ENCODE results near the gene EYS. TPM values are rescaled to one million over a fixed set of nuclear protein-coding genes. Genes with fewer than 3 reads are reported as not detected.

Gene EYS
- total and polyA plus RNA-seq, 2 of the 13 experiments (the other 11 are each of a cell fraction or from before 2014, with no cell fraction given), result 0.04 to 0.07 TPM

GRCh38 chr6:63941747-63942470 is 1765.1 kb downstream of the EYS start (continued):
- no peak for TF ChIP-seq MLXIP (CRISPR knock-in tag; IDR thresholded peaks at IDR 0.05; ENCODE audit: borderline replicate concordance)
- no peak for TF ChIP-seq SP140L (CRISPR knock-in tag; IDR thresholded peaks at IDR 0.05; ENCODE audit: borderline replicate concordance)
- no peak for TF ChIP-seq MTA1 (CRISPR knock-in tag; IDR thresholded peaks at IDR 0.05; ENCODE audit: borderline replicate concordance)
- TF ChIP-seq, protein P1, sequence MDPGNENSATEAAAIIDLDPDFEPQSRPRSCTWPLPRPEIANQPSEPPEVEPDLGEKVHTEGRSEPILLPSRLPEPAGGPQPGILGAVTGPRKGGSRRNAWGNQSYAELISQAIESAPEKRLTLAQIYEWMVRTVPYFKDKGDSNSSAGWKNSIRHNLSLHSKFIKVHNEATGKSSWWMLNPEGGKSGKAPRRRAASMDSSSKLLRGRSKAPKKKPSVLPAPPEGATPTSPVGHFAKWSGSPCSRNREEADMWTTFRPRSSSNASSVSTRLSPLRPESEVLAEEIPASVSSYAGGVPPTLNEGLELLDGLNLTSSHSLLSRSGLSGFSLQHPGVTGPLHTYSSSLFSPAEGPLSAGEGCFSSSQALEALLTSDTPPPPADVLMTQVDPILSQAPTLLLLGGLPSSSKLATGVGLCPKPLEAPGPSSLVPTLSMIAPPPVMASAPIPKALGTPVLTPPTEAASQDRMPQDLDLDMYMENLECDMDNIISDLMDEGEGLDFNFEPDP (CRISPR knock-in tag; conservative IDR thresholded peaks at IDR 0.05), result no peak
- TF ChIP-seq DNMT1 (CRISPR knock-in tag; IDR thresholded peaks at IDR 0.05), result no peak
- TF ChIP-seq SIN3A (IDR thresholded peaks at IDR 0.05; ENCODE audit: borderline replicate concordance, low read depth, low read length), result no peak
- TF ChIP-seq, protein P2, sequence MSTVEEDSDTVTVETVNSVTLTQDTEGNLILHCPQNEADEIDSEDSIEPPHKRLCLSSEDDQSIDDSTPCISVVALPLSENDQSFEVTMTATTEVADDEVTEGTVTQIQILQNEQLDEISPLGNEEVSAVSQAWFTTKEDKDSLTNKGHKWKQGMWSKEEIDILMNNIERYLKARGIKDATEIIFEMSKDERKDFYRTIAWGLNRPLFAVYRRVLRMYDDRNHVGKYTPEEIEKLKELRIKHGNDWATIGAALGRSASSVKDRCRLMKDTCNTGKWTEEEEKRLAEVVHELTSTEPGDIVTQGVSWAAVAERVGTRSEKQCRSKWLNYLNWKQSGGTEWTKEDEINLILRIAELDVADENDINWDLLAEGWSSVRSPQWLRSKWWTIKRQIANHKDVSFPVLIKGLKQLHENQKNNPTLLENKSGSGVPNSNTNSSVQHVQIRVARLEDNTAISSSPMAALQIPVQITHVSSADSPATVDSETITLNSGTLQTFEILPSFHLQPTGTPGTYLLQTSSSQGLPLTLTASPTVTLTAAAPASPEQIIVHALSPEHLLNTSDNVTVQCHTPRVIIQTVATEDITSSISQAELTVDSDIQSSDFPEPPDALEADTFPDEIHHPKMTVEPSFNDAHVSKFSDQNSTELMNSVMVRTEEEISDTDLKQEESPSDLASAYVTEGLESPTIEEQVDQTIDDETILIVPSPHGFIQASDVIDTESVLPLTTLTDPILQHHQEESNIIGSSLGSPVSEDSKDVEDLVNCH (CRISPR knock-in tag; IDR thresholded peaks at IDR 0.05), result no peak
- no peak for TF ChIP-seq SMARCE1 (IDR thresholded peaks at IDR 0.05; ENCODE audit: borderline replicate concordance)
- no peak for TF ChIP-seq AFF4 (CRISPR knock-in tag; IDR thresholded peaks at IDR 0.05)
- peak; percentile 56; the same call in 1 of the 2 replicates for TF ChIP-seq ZSCAN9 (CRISPR knock-in tag; IDR thresholded peaks at IDR 0.05; ENCODE audit: borderline replicate concordance)
- peak; percentile 39; the same call in 1 of the 2 replicates for TF ChIP-seq CREM (IDR thresholded peaks at IDR 0.05)
- TF ChIP-seq CREM (CRISPR knock-in tag; IDR thresholded peaks at IDR 0.05), result no peak
- no peak for TF ChIP-seq KDM3A (CRISPR knock-in tag; IDR thresholded peaks at IDR 0.05; ENCODE audit: low read depth)
- TF ChIP-seq ZMYM3 (CRISPR knock-in tag; IDR thresholded peaks at IDR 0.05), result no peak
- no peak for TF ChIP-seq ZNF563 (CRISPR knock-in tag; IDR thresholded peaks at IDR 0.05)
- TF ChIP-seq FOSL1 (CRISPR knock-in tag; IDR thresholded peaks at IDR 0.05; ENCODE audit: borderline replicate concordance), result no peak

Data from HepG2 (cell line).